OCI-LY3 (cell line): Measurements from ENCODE around the gene EPHB4.

Source experiments
- H2AFZ ChIP-seq: fragments of 200-600, 300-600 bp; shearing (Covaris generic); 2 replicates; pipeline ENCODE4 v1.6.0; 2014; ENCODE audit warnings: antibody characterized with exemption, low read depth, low read length
- H3K27ac ChIP-seq: fragments of 200-600, 300-600 bp; sonication (generic); 2 replicates; pipeline ENCODE4 v1.5.1; 2014; ENCODE audit warnings: mild to moderate bottlenecking, low read length, moderate library complexity, mixed read lengths
- H3K27me3 ChIP-seq: fragments of 200-600, 300-600 bp; sonication (generic); 2 replicates; pipeline ENCODE4 v1.6.1; 2014; ENCODE audit warnings: low read depth, low read length, mixed read lengths
- H3K36me3 ChIP-seq: fragments of 200-600, 300-600 bp; sonication (generic); replicated peaks from 2 replicates; pipeline ENCODE3; 2014; ENCODE audit warnings: low read depth, low read length, mixed read lengths
- H3K4me1 ChIP-seq: fragments of 300-600, 200-600 bp; sonication (generic); 2 replicates; pipeline ENCODE4 v1.6.1; 2014; ENCODE audit warnings: low read length, mixed read lengths
- H3K4me2 ChIP-seq: fragments of 200-600, 300-600 bp; sonication (generic); 2 replicates; pipeline ENCODE4 v1.6.1; 2014; ENCODE audit warnings: low read length, mixed read lengths
- H3K4me3 ChIP-seq: fragments of 300-600, 200-600 bp; sonication (generic); 2 replicates; pipeline ENCODE4 v1.5.1; 2014; ENCODE audit warnings: antibody characterized with exemption, mild to moderate bottlenecking, low read length, moderate library complexity
- H3K79me2 ChIP-seq: fragments of 300-600, 200-600 bp; shearing (Covaris generic); 2 replicates; pipeline ENCODE4 v1.6.1; 2014; ENCODE audit warnings: mild to moderate bottlenecking, low read length, mixed read lengths
- H3K9ac ChIP-seq: fragments of 300-600, 200-600 bp; shearing (Covaris generic); 2 replicates; pipeline ENCODE4 v1.6.0; 2014; ENCODE audit warnings: mild to moderate bottlenecking, low read length, moderate library complexity
- H3K9me3 ChIP-seq: fragments of 200-600, 300-600 bp; shearing (Covaris generic); 2 replicates; pipeline ENCODE4 v1.6.1; 2014; ENCODE audit warnings: low read length, mixed read lengths; ENCODE audit not compliant: insufficient read depth
- H4K20me1 ChIP-seq: fragments of 200-600, 300-600 bp; sonication (generic); 2 replicates; pipeline ENCODE4 v1.6.1; 2016; ENCODE audit warnings: low read length, mixed read lengths; ENCODE audit not compliant: insufficient read depth
- EZH2phosphoT487 ChIP-seq: fragments of 200-600 bp; shearing (Covaris generic); IDR thresholded peaks from 2 replicates; pipeline ENCODE4 v1.6.1; 2018; ENCODE audit warnings: antibody characterized with exemption, mixed run types, low read depth
- TF ChIP-seq, protein P1 (sequence below): fragments of 200-600, 300-600 bp; sonication (generic); IDR thresholded peaks from 2 replicates; pipeline ENCODE4 v1.5.1; 2014; ENCODE audit warnings: antibody characterized with exemption, low read length, low read depth

The EPHB4 gene

DNA sequence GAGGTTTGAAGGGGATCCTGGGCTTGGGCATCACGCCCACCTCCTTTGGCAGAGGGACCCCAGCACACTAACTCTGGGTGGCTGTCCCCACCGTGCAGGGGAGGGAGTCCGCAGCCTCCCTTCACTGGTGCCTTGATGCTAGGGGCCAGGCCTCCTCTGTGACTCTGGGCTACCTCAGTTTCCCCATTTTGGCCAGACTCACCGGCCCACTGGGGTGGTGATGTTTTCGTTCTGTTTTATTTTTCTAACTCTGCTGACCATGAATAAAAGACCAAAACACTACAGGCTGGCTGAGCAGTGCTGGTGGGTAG lies 39.4 kb upstream of the EPHB4 start:
- Histone ChIP-seq H3K4me3 (peak overlapping the region; percentile 91), H3K4me1 (peaks cover 22% of the 10 kb centered on the region), H3K27me3 (no peaks in the 10 kb centered on the region), H3K79me2 (peaks cover 25% of the 10 kb centered on the region), H3K9ac (peak overlapping the region; percentile 99), H3K4me2 (peak overlapping the region; percentile 89), H2AFZ (peak overlapping the region; percentile 47; the same call in 1 of the 2 replicates), H3K36me3 (peaks cover 16% of the 10 kb centered on the region), H3K27ac (peak overlapping the region; percentile 79), H3K9me3 (no peaks in the 10 kb centered on the region), H4K20me1 (no peaks in the 10 kb centered on the region)
- TF ChIP-seq, protein P1, sequence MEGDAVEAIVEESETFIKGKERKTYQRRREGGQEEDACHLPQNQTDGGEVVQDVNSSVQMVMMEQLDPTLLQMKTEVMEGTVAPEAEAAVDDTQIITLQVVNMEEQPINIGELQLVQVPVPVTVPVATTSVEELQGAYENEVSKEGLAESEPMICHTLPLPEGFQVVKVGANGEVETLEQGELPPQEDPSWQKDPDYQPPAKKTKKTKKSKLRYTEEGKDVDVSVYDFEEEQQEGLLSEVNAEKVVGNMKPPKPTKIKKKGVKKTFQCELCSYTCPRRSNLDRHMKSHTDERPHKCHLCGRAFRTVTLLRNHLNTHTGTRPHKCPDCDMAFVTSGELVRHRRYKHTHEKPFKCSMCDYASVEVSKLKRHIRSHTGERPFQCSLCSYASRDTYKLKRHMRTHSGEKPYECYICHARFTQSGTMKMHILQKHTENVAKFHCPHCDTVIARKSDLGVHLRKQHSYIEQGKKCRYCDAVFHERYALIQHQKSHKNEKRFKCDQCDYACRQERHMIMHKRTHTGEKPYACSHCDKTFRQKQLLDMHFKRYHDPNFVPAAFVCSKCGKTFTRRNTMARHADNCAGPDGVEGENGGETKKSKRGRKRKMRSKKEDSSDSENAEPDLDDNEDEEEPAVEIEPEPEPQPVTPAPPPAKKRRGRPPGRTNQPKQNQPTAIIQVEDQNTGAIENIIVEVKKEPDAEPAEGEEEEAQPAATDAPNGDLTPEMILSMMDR: no peak
- TF ChIP-seq EZH2phosphoT487: no peak

DNA sequence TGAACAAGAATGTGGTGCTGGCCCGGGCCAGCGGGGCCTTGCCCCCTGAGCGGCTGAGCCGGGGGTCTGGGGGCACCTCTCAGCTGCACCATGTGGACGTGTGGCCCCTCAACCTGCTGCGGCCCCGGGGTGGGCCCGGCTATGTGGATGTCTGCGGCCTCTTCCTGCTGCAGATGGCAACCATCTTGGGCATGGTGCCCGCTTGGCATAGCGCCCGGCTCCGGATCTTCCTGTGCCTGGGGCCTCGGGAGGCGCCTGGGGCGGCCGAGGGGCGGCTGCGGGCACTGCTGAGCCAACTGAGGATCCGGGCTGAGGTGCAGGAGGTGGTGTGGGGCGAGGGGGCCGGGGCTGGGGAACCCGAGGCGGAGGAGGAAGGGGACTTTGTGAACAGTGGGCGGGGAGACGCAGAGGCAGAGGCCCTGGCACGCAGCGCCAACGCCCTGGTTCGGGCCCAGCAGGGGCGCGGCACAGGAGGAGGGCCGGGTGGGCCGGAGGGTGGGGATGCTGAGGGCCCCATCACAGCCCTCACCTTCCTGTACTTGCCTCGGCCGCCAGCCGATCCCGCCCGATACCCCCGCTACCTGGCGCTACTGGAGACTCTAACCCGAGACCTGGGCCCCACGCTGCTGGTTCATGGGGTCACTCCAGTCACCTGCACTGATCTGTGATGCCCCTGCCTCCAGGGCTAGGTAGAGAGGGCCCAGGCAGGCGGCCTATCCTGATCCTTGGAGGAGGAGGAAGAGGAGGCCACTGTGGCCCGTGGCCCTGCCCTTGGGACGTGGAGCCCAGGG lies 38.8 kb upstream of the EPHB4 start:
- peak overlapping the region; percentile 79; the same call in 1 of the 2 replicates for H3K27ac ChIP-seq
- peak overlapping the region; percentile 91; the same call in 1 of the 2 replicates for H3K4me3 ChIP-seq
- TF ChIP-seq, protein P1: no peak
- TF ChIP-seq EZH2phosphoT487: no peak
- no peaks in the 10 kb centered on the region for H4K20me1 ChIP-seq
- H3K36me3 ChIP-seq: peaks cover 11% of the 10 kb centered on the region
- H3K9me3 ChIP-seq: no peaks in the 10 kb centered on the region
- H3K4me2 ChIP-seq: peak overlapping the region; percentile 89; the same call in 1 of the 2 replicates
- H3K4me1 ChIP-seq: peaks cover 27% of the 10 kb centered on the region
- no peaks in the 10 kb centered on the region for H3K27me3 ChIP-seq
- H2AFZ ChIP-seq: no peak overlapping the region
- peaks cover 25% of the 10 kb centered on the region for H3K79me2 ChIP-seq
- peak overlapping the region; percentile 99; the same call in 1 of the 2 replicates for H3K9ac ChIP-seq

GRCh38 chr7:100865372-100865911 lies 38.1 kb upstream of the EPHB4 start:
- H3K27ac ChIP-seq: no peak overlapping the region
- no peaks in the 10 kb centered on the region for H3K27me3 ChIP-seq
- no peak overlapping the region for H2AFZ ChIP-seq
- no peaks in the 10 kb centered on the region for H3K9me3 ChIP-seq
- H3K4me2 ChIP-seq: no peak overlapping the region
- H3K4me3 ChIP-seq: no peak overlapping the region
- H3K79me2 ChIP-seq: peaks cover 32% of the 10 kb centered on the region
- H3K36me3 ChIP-seq: peaks cover 12% of the 10 kb centered on the region
- TF ChIP-seq EZH2phosphoT487: no peak
- TF ChIP-seq, protein P1: no peak
- peaks cover 34% of the 10 kb centered on the region for H3K4me1 ChIP-seq
- H4K20me1 ChIP-seq: no peaks in the 10 kb centered on the region
- H3K9ac ChIP-seq: no peak overlapping the region

DNA sequence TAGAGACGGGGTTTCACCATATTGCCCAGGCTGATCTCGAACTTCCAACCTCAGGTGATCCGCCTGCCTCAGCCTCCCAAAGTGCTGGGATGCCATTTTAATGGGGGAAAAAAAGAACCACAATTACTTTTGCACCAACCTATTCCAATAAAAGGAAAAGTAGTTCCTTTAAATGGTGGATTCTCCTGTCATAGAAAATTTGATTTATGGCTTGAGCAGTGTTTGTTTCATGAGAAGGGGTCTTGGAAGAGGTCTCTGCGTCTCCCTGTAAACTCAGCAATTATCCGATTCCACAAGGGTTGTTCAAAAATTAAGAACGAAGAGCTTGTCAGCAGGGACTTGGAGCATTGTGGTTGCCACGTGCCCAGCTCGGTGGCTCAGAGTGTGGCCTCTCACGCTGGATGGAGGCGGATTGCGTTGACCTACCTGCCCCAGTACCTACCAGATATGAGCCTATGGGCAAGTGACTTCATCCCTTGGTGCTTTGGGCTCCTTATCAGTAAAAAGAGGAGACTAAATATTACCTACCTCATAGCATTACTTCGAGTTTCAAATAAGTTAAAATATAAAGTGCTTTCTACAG lies 37.0 kb upstream of the EPHB4 start:
- Histone ChIP-seq H3K4me3 (no peak overlapping the region), H3K4me1 (peaks cover 35% of the 10 kb centered on the region), H3K79me2 (peaks cover 32% of the 10 kb centered on the region), H3K27ac (no peak overlapping the region), H3K9me3 (no peaks in the 10 kb centered on the region), H3K27me3 (no peaks in the 10 kb centered on the region), H2AFZ (no peak overlapping the region), H3K9ac (no peak overlapping the region), H3K36me3 (peaks cover 15% of the 10 kb centered on the region), H4K20me1 (no peaks in the 10 kb centered on the region), H3K4me2 (no peak overlapping the region)
- TF ChIP-seq, protein P1: no peak
- no peak for TF ChIP-seq EZH2phosphoT487
